Measurements from ENCODE around the gene QSER1.

DNA sequence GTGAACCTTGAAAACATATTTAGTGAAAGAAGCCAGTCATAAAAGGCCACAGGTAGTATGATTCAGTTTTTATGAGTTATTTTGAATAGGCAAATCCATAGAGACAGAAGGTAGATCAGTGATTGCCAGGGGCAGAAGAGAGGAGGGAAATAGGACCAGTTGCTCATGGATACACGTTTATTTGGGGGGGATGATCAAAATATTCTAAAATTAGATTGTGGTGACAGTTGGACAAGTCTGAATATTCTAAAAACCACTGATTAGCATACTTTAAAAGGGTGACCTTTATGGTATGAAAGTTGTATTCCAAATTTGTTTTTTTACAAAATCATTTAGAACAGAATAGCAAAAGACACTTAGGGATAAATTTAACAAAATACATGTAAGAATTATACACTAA lies 28.6 kb downstream of the QSER1 start:
- TF ChIP-seq CTCF (IDR thresholded peaks at IDR 0.05; ENCODE audit: low read depth, low read length, missing input control): no peak
- TF ChIP-seq, protein P1, sequence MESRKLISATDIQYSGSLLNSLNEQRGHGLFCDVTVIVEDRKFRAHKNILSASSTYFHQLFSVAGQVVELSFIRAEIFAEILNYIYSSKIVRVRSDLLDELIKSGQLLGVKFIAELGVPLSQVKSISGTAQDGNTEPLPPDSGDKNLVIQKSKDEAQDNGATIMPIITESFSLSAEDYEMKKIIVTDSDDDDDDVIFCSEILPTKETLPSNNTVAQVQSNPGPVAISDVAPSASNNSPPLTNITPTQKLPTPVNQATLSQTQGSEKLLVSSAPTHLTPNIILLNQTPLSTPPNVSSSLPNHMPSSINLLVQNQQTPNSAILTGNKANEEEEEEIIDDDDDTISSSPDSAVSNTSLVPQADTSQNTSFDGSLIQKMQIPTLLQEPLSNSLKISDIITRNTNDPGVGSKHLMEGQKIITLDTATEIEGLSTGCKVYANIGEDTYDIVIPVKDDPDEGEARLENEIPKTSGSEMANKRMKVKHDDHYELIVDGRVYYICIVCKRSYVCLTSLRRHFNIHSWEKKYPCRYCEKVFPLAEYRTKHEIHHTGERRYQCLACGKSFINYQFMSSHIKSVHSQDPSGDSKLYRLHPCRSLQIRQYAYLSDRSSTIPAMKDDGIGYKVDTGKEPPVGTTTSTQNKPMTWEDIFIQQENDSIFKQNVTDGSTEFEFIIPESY (IDR thresholded peaks at IDR 0.05): no peak

Data from liver (tissue), 2 donors.